ENCODE measurements around the gene HDGFL3. TPM values are rescaled to one million over a fixed set of nuclear protein-coding genes. Genes with fewer than 3 reads are reported as not detected.

HDGFL3 gene
- total and polyA plus RNA-seq, 2 donors (not counting 3 experiments of a cell fraction or from before 2014, with no cell fraction given): 20.2 to 155 TPM

- DNase-seq (ENCODE audit: low read depth, low spot score) (peak; percentile 28), FAIRE-seq (no peak)
- POLR2A ChIA-PET: no interaction called here
- peak overlapping the region; percentile 95 for H3K27ac ChIP-seq (ENCODE audit: insufficient read depth, low read depth, low read length)
- peaks cover 73% of the 10 kb centered on the region for H3K79me2 ChIP-seq (ENCODE audit: control insufficient read depth, insufficient read depth, low read length)
- H2AFZ ChIP-seq (ENCODE audit: low read depth, low read length): no peak overlapping the region
- no peaks in the 10 kb centered on the region for H3K27me3 ChIP-seq (ENCODE audit: control insufficient read depth in 2 of 2, insufficient read depth in 2 of 2, low read length in 2 of 2)
- intact Hi-C loops (cut with micrococcal nuclease): loop anchor here (1.0 to 5.0 kb wide), 4 partner anchors 7 to 662 kb away; partner anchors contain the start of gene RPS17
- dilution Hi-C loops (cut with MboI; ENCODE audit: extremely low pct_ligation_motif_present, low sequenced_read_pairs): no loop called here
- H3K9me3 ChIP-seq (replicated peaks; ENCODE audit: control insufficient read depth, insufficient read depth, low read length): no peaks in the 10 kb centered on the region
- H4K20me1 ChIP-seq (replicated peaks; ENCODE audit: control insufficient read depth, extremely low read depth, insufficient read depth, low read length): peaks cover 8% of the 10 kb centered on the region
- H3K36me3 ChIP-seq (ENCODE audit: control insufficient read depth in 2 of 2, extremely low read depth in 1 of 2, insufficient read depth in 2 of 2, low read length in 2 of 2): no peaks in the 10 kb centered on the region
- peaks cover 39% of the 10 kb centered on the region for H3K4me1 ChIP-seq (ENCODE audit: control insufficient read depth, extremely low read depth, insufficient read depth, low read length)
- peak overlapping the region; percentile 97 for H3K4me2 ChIP-seq (ENCODE audit: insufficient read depth, low read length)
- CTCF ChIA-PET: interaction anchor here (1.0 to 2.6 kb wide), 3 partner anchors 40 to 194 kb away, joined by 3 to 14 read pairs (median 11); partner anchors contain the start of gene C15orf40
- no peak overlapping the region for H3K9ac ChIP-seq (replicated peaks; ENCODE audit: extremely low read depth, insufficient read depth, low read length)
- no TSS peak for BruUV-seq (replicated peaks)
- peak overlapping the region in 1 of 3 experiments; percentile 95 for H3K4me3 ChIP-seq (replicated peaks in 1 of 3; ENCODE audit: insufficient read depth in 1 of 3, low read depth in 1 of 3, low read length in 3 of 3)
- TF ChIP-seq FOS (IDR thresholded peaks at IDR 0.05; ENCODE audit: borderline replicate concordance, insufficient read depth, low read length) (no peak), EZH2 (IDR thresholded peaks at IDR 0.05; ENCODE audit: borderline replicate concordance, low read depth, low read length, severe bottlenecking) (no peak), GATA2 (IDR thresholded peaks at IDR 0.05; ENCODE audit: insufficient read depth, insufficient read length, low read depth, low read length) (no peak), POLR2AphosphoS5 (IDR thresholded peaks at IDR 0.05; ENCODE audit: insufficient read depth, low read depth, low read length) (no peak), CTCF (IDR thresholded peaks at IDR 0.05; ENCODE audit: extremely low read depth in 1 of 2, insufficient read depth in 1 of 2, low read depth in 1 of 2, low read length in 2 of 2) (no peak), JUN (IDR thresholded peaks at IDR 0.05; ENCODE audit: borderline replicate concordance, insufficient read depth, insufficient read length, low read depth) (no peak), MAX (IDR thresholded peaks at IDR 0.05; ENCODE audit: insufficient read depth, insufficient read length) (no peak), MYC (IDR thresholded peaks at IDR 0.05; ENCODE audit: low read depth, low read length) (no peak), POLR2A (IDR thresholded peaks at IDR 0.05; ENCODE audit: low read depth, low read length) (no peak)
- H3K9me1 ChIP-seq (replicated peaks; ENCODE audit: control insufficient read depth, extremely low read depth, insufficient read depth, low read length): no peaks in the 10 kb centered on the region
Observed at GRCh38 chr15:83204697-83205096, 2.9 kb downstream of the HDGFL3 start.

Measured in endothelial cell of umbilical vein (primary cell).